ENCODE data around the gene CEP95. TPM values are rescaled to one million over a fixed set of nuclear protein-coding genes. Genes with fewer than 3 reads are reported as not detected.

The CEP95 gene
- total RNA-seq, 1 experiment from 2014 or later, result 57.2 TPM

GRCh38 chr17:64498308-64499203 lies 8.2 kb upstream of the CEP95 start:
- Histone ChIP-seq H3K4me3 (peak overlapping the region; percentile 83; the same call in 1 of the 2 replicates), H3K27me3 (ENCODE audit: insufficient read depth, low read depth) (no peaks in the 10 kb centered on the region), H3F3A (ENCODE audit: insufficient read depth, low read depth) (peaks cover 75% of the 10 kb centered on the region), H2AFZ (no peak overlapping the region), H3K4me1 (replicated peaks; ENCODE audit: insufficient read depth) (peaks cover 60% of the 10 kb centered on the region), H3K36me3 (ENCODE audit: low read depth) (peaks cover 54% of the 10 kb centered on the region), H3K9me3 (ENCODE audit: insufficient read depth, low read depth) (no peaks in the 10 kb centered on the region), H3K79me2 (ENCODE audit: low read depth) (peaks cover 70% of the 10 kb centered on the region), H3K4me2 (peak overlapping the region; percentile 98), H3K27ac (peak overlapping the region; percentile 90), H4K20me1 (ENCODE audit: insufficient read depth) (peaks cover 63% of the 10 kb centered on the region), H3K9me2 (ENCODE audit: insufficient read depth) (no peaks in the 10 kb centered on the region)
- intact Hi-C loops (cut with micrococcal nuclease; ENCODE audit: unreplicated experiment), result loop anchor here (5.0 kb wide), 1 partner anchor 171 kb away; no protein-coding TSS in a partner anchor
- BruUV-seq (replicated peaks), result no TSS peak
- TF ChIP-seq CTCF (conservative IDR thresholded peaks at IDR 0.05), result no peak
- DNase-seq, result no peak
- ChIA-PET CTCF (interaction anchor here (0.6 to 0.7 kb wide), 2 partner anchors 244 to 561 kb away, joined by 4 to 16 read pairs; no protein-coding TSS in a partner anchor), POLR2A (ENCODE audit: unreplicated experiment) (interaction anchor here (0.5 to 0.7 kb wide), 4 partner anchors 8 to 249 kb away, joined by 3 to 10 read pairs (median 4); partner anchors contain the start of gene CEP95)

DNA sequence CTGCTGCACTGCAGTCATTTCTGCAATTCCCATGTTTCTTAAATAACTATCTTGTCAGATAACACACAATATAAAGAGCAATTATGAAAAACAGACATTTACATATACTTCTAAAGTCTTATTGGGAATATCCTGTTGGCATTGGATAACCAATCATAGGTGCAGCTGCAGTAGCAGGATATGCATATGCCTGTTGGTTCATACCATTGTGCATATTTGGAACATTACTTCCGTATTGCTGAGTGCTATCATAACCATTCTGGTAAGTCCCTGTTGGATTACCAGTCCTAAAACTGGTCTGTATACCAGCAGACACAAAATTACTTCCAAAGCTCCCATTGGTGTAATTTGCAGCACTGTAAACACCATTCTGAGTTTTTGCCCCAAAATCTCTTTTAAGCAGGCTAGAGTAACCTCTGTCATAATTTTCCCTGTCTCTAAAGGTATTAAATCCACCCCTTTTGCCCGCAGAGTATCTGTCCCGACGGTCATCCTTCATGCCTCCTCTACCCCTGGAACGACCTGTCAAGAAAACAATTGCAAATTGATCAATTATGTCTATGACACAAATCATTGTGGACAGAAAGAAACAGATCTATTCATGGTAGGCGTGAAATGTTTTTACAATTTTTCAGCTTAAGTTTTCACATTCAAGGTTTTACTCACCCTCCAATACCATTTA lies 6.8 kb upstream of the CEP95 start:
- peaks cover 77% of the 10 kb centered on the region for H4K20me1 ChIP-seq (ENCODE audit: insufficient read depth)
- ChIA-PET CTCF (no interaction called here), POLR2A (ENCODE audit: unreplicated experiment) (interaction anchor here (0.6 kb wide), 1 partner anchor 49 kb away, joined by 3 read pairs; no protein-coding TSS in a partner anchor)
- peaks cover 89% of the 10 kb centered on the region for H3F3A ChIP-seq (ENCODE audit: insufficient read depth, low read depth)
- peaks cover 59% of the 10 kb centered on the region for H3K4me1 ChIP-seq (replicated peaks; ENCODE audit: insufficient read depth)
- peak overlapping the region; percentile 98; the same call in 1 of the 2 replicates for H3K4me2 ChIP-seq
- peaks cover 72% of the 10 kb centered on the region for H3K79me2 ChIP-seq (ENCODE audit: low read depth)
- H3K9me3 ChIP-seq (ENCODE audit: insufficient read depth, low read depth), result no peaks in the 10 kb centered on the region
- H3K36me3 ChIP-seq (ENCODE audit: low read depth), result peaks cover 62% of the 10 kb centered on the region
- no peak overlapping the region for H3K4me3 ChIP-seq
- DNase-seq, result no peak
- BruUV-seq (replicated peaks), result no TSS peak
- intact Hi-C loops (cut with micrococcal nuclease; ENCODE audit: unreplicated experiment), result loop anchor here (5.0 kb wide), 1 partner anchor 173 kb away; no protein-coding TSS in a partner anchor
- peak overlapping the region; percentile 90; the same call in 1 of the 2 replicates for H3K27ac ChIP-seq
- TF ChIP-seq EZH2 (IDR thresholded peaks at IDR 0.05; ENCODE audit: low read depth), result no peak
- TF ChIP-seq CTCF (conservative IDR thresholded peaks at IDR 0.05), result no peak
- H3K27me3 ChIP-seq (ENCODE audit: insufficient read depth, low read depth), result no peaks in the 10 kb centered on the region
- H2AFZ ChIP-seq, result no peak overlapping the region
- no peaks in the 10 kb centered on the region for H3K9me2 ChIP-seq (ENCODE audit: insufficient read depth)

DNA sequence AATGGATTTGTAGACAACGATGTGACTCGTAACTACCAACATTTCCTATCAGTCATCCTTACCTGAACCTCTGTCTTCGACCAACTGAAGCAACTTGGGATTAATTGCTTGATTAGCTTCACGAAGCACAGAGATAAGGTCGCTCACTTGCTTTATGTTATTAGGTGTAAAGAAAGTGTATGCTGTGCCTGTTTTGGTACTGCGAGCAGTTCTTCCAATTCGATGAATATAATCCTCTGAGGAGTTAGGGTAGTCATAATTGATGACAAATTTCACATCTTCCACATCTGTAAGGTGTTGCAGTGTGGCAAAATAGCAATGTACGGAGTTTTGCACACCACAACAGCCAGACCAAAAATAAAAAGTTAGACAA lies 6.3 kb upstream of the CEP95 start:
- no peaks in the 10 kb centered on the region for H3K9me2 ChIP-seq (ENCODE audit: insufficient read depth)
- no TSS peak for BruUV-seq (replicated peaks)
- no peak overlapping the region for H2AFZ ChIP-seq
- 0 out of 2 replicates have a peak overlapping the region, but pooled peaks have one; percentile 90 for H3K27ac ChIP-seq
- H4K20me1 ChIP-seq (ENCODE audit: insufficient read depth), result peaks cover 79% of the 10 kb centered on the region
- no peak for TF ChIP-seq EZH2 (IDR thresholded peaks at IDR 0.05; ENCODE audit: low read depth)
- peaks cover 72% of the 10 kb centered on the region for H3K79me2 ChIP-seq (ENCODE audit: low read depth)
- peaks cover 65% of the 10 kb centered on the region for H3K36me3 ChIP-seq (ENCODE audit: low read depth)
- intact Hi-C loops (cut with micrococcal nuclease; ENCODE audit: unreplicated experiment), result no loop called here
- no peak overlapping the region for H3K4me3 ChIP-seq
- ChIA-PET POLR2A (ENCODE audit: unreplicated experiment) (no interaction called here), CTCF (no interaction called here)
- peaks cover 94% of the 10 kb centered on the region for H3F3A ChIP-seq (ENCODE audit: insufficient read depth, low read depth)
- H3K9me3 ChIP-seq (ENCODE audit: insufficient read depth, low read depth), result no peaks in the 10 kb centered on the region
- no peaks in the 10 kb centered on the region for H3K27me3 ChIP-seq (ENCODE audit: insufficient read depth, low read depth)
- no peak for DNase-seq
- H3K4me1 ChIP-seq (replicated peaks; ENCODE audit: insufficient read depth), result peaks cover 54% of the 10 kb centered on the region
- no peak overlapping the region for H3K4me2 ChIP-seq

Data from PC-9 (cell line).